Activated gamma-delta T cell (primary cell): Measurements from ENCODE around the gene SAMHD1.
"Not testable (repeated sequence)": the region's sequence is repeated elsewhere in the genome, so short reads cannot be mapped to it uniquely, and the experiment has no call there.

Source experiments
- DNase-seq: peaks from one replicate; lab custom pipeline; 2025; lab: John Stamatoyannopoulos, UW

Gene SAMHD1

GRCh38 chr20:36956016-36956415 lies 4.5 kb upstream of the SAMHD1 start:
- DNase-seq, result no peak

- no peak for DNase-seq
Observed at GRCh38 chr20:36951979-36952738, 651 bp upstream of the SAMHD1 start.

- peak; percentile 32 for DNase-seq
Observed at GRCh38 chr20:36950414-36951197, 902 bp downstream of the SAMHD1 start.

GRCh38 chr20:36941401-36941835 lies 10.1 kb downstream of the SAMHD1 start:
- no peak for DNase-seq

- DNase-seq, result no peak
Observed at GRCh38 chr20:36937402-36937770, 14.1 kb downstream of the SAMHD1 start.

GRCh38 chr20:36936761-36937401 lies 14.6 kb downstream of the SAMHD1 start:
- not testable (repeated sequence) for DNase-seq

- DNase-seq, result no peak
Observed at GRCh38 chr20:36936341-36936740, 15.2 kb downstream of the SAMHD1 start.

GRCh38 chr20:36933571-36933970 lies 17.9 kb downstream of the SAMHD1 start:
- not testable (repeated sequence) for DNase-seq

GRCh38 chr20:36932476-36933426 lies 18.8 kb downstream of the SAMHD1 start:
- DNase-seq, result no peak

GRCh38 chr20:36932067-36932466 lies 19.4 kb downstream of the SAMHD1 start:
- not testable (repeated sequence) for DNase-seq

GRCh38 chr20:36929691-36930090 lies 21.8 kb downstream of the SAMHD1 start:
- DNase-seq, result no peak

- DNase-seq, result no peak
Observed at GRCh38 chr20:36929290-36929689, 22.2 kb downstream of the SAMHD1 start.

GRCh38 chr20:36927704-36928103 lies 23.8 kb downstream of the SAMHD1 start:
- DNase-seq, result no peak

- no peak for DNase-seq
Observed at GRCh38 chr20:36926653-36927200, 24.8 kb downstream of the SAMHD1 start.

GRCh38 chr20:36925234-36925633 lies 26.3 kb downstream of the SAMHD1 start:
- DNase-seq, result no peak

GRCh38 chr20:36924167-36925045 lies 27.1 kb downstream of the SAMHD1 start:
- DNase-seq, result no peak

- DNase-seq, result no peak
Observed at GRCh38 chr20:36920334-36920730, 31.2 kb downstream of the SAMHD1 start.

- no peak for DNase-seq
Observed at GRCh38 chr20:36919715-36920333, 31.7 kb downstream of the SAMHD1 start.

- DNase-seq, result no peak
Observed at GRCh38 chr20:36917943-36918342, 33.6 kb downstream of the SAMHD1 start.

- DNase-seq, result no peak
Observed at GRCh38 chr20:36917240-36917639, 34.3 kb downstream of the SAMHD1 start.
